Colonic mucosa (tissue), 4 donors: ENCODE results near the gene ZFYVE9. TPM values are rescaled to one million over a fixed set of nuclear protein-coding genes. Genes with fewer than 3 reads are reported as not detected.
"Not testable (repeated sequence)": the region's sequence is repeated elsewhere in the genome, so short reads cannot be mapped to it uniquely, and the experiment has no call there.

Experiments used
- DNase-seq: peaks from one replicate; pipeline ENCODE4 v3.0.0-alpha.2; 2020
- H3K27ac ChIP-seq: fragments of 200-600 bp; one replicate; pipeline ENCODE4 v1.8.0; 2021
- H3K27me3 ChIP-seq: fragments of 200-600 bp; one replicate; pipeline ENCODE4 v1.8.0; 2021
- H3K36me3 ChIP-seq: fragments of 200-600 bp; one replicate; pipeline ENCODE4 v1.8.0; 2021
- H3K4me1 ChIP-seq: fragments of 200-600 bp; one replicate; pipeline ENCODE4 v1.8.0; 2021; ENCODE audit warnings: mild to moderate bottlenecking
- H3K4me3 ChIP-seq: fragments of 200-600 bp; one replicate; pipeline ENCODE4 v1.8.0; 2021
- H3K9ac ChIP-seq, 2 donors: one replicate each; pipeline ENCODE4 v1.7.0; 2013; ENCODE audit warnings: control low read depth in 2 of 2, low read depth in 2 of 2, low read length in 2 of 2
- H3K9me3 ChIP-seq: fragments of 200-600 bp; one replicate; pipeline ENCODE4 v1.8.0; 2021
- intact Hi-C: fragments of 100-400 bp; cut with DNase I; formaldehyde crosslinking; loops from one replicate; pipeline ENCODE4 v1.14.1; 2022
- total RNA-seq, 2 donors: library from RNA; stranded (reverse); fragmentation: NEBNext Ultra II Directional in 1 of 2; extraction: Animal tissue kit (Norgen Biotek cat#: 25700) in 1 of 2; gene quantifications; one replicate each; pipeline ENCODE4 v1.2.1, GENCODE V29; 2021
- TF ChIP-seq, protein P1 (sequence below): fragments of 200-600 bp; IDR thresholded peaks from one replicate; pipeline ENCODE4 v1.8.0; 2022; ENCODE audit warnings: antibody characterized with exemption, mild to moderate bottlenecking
- donor health status: healthy.
- donor health status: DM: no; HTN: no; CAD: no.
- donor health status: DM: no; HTN: no; CAD: no.

ZFYVE9 gene
- total RNA-seq, 2 donors from 2014 or later, result 13.1 to 18.9 TPM

DNA sequence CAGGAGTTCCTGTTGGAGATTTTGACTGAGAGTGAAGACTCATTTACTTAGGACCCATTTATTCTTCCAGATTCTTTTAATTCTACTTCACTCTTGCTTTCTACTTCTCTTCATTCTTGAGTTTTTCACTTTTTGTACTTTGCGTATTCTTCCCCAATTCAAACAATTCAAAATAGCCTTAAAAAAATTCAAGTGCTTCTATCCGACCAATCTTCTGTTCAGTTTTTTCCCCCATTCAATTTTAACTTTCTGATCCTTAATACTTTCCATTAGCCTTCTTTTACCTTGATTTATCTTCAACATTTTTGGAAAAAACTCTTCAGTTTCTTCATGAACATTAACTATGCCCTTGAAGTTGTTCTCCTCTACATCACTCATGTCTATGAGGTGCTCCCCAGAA is 21.1 kb downstream of the ZFYVE9 start:
- TF ChIP-seq, protein P1, sequence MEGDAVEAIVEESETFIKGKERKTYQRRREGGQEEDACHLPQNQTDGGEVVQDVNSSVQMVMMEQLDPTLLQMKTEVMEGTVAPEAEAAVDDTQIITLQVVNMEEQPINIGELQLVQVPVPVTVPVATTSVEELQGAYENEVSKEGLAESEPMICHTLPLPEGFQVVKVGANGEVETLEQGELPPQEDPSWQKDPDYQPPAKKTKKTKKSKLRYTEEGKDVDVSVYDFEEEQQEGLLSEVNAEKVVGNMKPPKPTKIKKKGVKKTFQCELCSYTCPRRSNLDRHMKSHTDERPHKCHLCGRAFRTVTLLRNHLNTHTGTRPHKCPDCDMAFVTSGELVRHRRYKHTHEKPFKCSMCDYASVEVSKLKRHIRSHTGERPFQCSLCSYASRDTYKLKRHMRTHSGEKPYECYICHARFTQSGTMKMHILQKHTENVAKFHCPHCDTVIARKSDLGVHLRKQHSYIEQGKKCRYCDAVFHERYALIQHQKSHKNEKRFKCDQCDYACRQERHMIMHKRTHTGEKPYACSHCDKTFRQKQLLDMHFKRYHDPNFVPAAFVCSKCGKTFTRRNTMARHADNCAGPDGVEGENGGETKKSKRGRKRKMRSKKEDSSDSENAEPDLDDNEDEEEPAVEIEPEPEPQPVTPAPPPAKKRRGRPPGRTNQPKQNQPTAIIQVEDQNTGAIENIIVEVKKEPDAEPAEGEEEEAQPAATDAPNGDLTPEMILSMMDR, result no peak
- Histone ChIP-seq H3K36me3 (no peaks in the 10 kb centered on the region), H3K4me1 (no peaks in the 10 kb centered on the region), H3K9me3 (no peaks in the 10 kb centered on the region), H3K9ac (no peak overlapping the region), H3K27me3 (no peaks in the 10 kb centered on the region), H3K4me3 (no peak overlapping the region), H3K27ac (no peak overlapping the region)
- no peak for DNase-seq
- intact Hi-C loops, result no loop called here

DNA sequence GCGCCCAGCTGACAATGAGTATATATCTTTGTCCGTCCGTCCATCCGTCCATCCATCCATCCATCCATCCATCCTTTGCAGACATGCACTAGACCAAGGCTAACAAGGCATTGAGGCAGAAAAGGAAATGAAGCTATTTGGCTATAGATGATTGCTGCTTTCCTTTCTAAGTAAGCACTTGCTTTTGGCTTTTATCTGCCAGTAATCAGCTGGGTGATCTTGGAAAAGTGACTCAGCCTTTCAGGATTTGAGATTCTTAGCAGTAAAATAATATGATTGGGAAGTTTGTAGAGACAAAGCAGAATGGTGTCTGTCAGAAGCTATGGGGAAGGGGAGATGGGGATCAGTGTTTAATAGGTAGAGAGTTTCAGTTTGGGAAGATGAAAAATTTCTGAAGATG is 22.7 kb downstream of the ZFYVE9 start:
- intact Hi-C loops, result no loop called here

DNA sequence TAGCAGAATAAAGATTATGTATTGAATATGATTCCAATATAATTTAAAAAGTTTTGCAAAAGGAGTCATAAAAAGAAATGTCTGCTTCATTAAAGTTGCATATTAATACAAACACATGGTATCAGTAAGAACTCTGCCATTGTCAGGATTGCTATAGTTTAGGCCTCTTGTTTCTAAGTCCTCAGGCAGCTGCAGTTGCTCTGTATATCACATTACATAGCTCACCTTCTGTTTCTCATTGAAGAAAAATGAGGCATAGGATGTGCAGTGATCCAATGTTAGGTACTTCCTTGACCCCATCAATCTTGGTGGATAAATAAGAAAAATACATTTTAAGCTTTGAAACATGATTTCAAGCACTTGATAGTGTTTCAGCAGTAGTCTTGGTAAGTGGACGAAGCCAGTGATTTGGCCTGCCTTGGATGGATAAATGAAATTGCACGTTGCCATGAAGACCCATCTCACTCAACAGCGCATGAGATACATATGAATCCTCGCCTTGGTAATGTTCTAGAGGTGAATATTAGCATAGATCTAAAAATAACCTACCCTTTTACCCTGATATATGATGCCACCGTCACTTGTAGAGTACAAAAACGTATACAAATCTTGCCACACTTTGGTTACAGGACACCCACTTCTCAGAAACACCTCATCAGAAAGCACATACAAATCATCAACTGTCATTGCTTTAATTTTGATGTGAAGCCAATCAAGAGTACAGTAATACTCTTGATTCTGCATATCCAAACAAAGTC is 25.3 kb downstream of the ZFYVE9 start:
- intact Hi-C loops, result no loop called here
- Histone ChIP-seq H3K9me3 (no peaks in the 10 kb centered on the region), H3K4me3 (no peak overlapping the region), H3K4me1 (no peaks in the 10 kb centered on the region), H3K27ac (no peak overlapping the region), H3K36me3 (no peaks in the 10 kb centered on the region), H3K9ac (no peak overlapping the region), H3K27me3 (no peaks in the 10 kb centered on the region)
- no peak for DNase-seq
- TF ChIP-seq, protein P1, result no peak

More for the DNA sequence above, 22.7 kb downstream of the ZFYVE9 start:
- no peak overlapping the region for H3K27ac ChIP-seq
- H3K9me3 ChIP-seq, result no peaks in the 10 kb centered on the region
- H3K36me3 ChIP-seq, result no peaks in the 10 kb centered on the region
- no peaks in the 10 kb centered on the region for H3K27me3 ChIP-seq
- DNase-seq, result no peak
- H3K4me1 ChIP-seq, result no peaks in the 10 kb centered on the region
- H3K4me3 ChIP-seq, result no peak overlapping the region
- H3K9ac ChIP-seq, result no peak overlapping the region
- TF ChIP-seq, protein P1, result no peak

DNA sequence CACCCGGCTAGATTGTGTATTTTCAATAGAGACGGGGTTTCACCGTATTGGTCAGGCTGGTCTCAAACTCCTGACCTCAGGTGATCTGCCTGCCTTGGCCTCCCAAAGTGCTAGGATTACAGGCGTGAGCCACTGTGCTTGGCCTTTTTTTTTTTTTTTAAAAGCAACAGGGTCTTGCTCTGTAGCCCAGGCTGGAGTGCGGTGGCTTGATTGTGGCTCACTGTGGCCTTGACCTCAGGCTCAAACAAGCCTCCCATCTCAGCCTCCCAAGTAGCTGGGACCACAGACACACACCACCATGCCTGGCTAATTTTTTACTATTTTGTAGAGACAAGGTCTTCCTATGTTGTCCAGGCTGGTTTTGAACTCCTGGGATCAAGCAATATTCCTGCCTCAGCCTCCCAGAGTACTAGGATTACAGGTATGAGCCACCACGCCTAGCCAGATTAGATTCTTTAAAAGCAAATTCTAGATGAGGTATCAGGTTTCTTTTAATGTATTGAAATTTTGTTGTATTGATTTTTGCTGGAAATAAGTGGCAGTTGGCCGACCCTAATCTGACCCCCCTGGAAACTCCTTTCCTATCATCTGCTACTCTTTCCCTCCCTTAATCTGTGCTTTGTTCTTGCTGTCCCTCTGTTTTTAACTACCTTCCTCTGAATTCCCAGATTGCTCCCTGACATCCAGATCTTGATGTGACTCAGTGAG is 26.6 kb downstream of the ZFYVE9 start:
- intact Hi-C loops, result no loop called here
- Histone ChIP-seq H3K4me1 (no peaks in the 10 kb centered on the region), H3K4me3 (no peak overlapping the region), H3K27me3 (no peaks in the 10 kb centered on the region), H3K9ac (no peak overlapping the region), H3K9me3 (no peaks in the 10 kb centered on the region), H3K27ac (no peak overlapping the region), H3K36me3 (no peaks in the 10 kb centered on the region)
- TF ChIP-seq, protein P1, result no peak
- DNase-seq, result no peak

DNA sequence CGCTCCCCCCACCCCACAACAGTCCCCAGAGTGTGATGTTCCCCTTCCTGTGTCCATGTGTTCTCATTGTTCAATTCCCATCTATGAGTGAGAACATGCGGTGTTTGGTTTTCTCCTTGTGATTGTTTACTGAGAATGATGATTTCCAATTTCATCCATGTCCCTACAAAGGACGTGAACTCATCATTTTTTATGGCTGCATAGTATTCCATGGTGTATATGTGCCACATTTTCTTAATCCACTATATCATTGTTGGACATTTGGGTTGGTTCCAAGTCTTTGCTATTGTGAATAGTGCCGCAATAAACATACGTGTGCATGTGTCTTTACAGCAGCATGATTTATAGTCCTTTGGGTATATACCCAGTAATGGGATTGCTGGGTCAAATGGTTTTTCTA is 29.3 kb downstream of the ZFYVE9 start:
- H3K4me1 ChIP-seq, DNase-seq, H3K9me3 ChIP-seq, H3K36me3 ChIP-seq, intact Hi-C loops, H3K4me3 ChIP-seq, H3K27me3 ChIP-seq, H3K9ac ChIP-seq, H3K27ac ChIP-seq: not testable (repeated sequence)

DNA sequence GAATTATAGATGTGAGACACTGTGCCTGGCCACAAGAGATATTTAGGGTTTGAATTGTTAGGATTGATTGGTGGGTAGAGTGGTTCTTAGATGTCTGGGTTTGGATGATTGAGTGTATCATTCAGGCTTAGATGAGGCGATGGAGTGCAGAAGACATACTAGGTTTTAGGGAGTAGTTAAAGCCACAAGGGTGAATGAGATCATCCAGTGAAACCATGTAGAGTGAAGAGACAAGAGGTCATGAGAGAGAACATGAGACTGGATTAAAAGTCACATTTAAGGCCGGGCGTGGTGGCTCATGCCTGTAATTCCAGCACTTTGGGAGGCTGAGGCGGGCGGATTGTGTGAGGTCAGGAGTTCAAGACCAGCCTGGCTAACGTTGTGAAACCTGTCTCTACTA is 37.2 kb downstream of the ZFYVE9 start:
- Histone ChIP-seq H3K4me3 (no peak overlapping the region), H3K27me3 (no peaks in the 10 kb centered on the region), H3K27ac (no peak overlapping the region), H3K9me3 (no peaks in the 10 kb centered on the region), H3K36me3 (no peaks in the 10 kb centered on the region), H3K9ac (no peak overlapping the region), H3K4me1 (no peaks in the 10 kb centered on the region)
- no peak for DNase-seq
- intact Hi-C loops, result no loop called here
- TF ChIP-seq, protein P1, result no peak
